Hepatocyte (in vitro differentiated cells): ENCODE data around the gene CX3CL1. TPM values are rescaled to one million over a fixed set of nuclear protein-coding genes. Genes with fewer than 3 reads are reported as not detected.

Source experiments
- DNase-seq: peaks from one replicate; pipeline ENCODE4 v3.0.0-alpha.2; 2016; ENCODE audit warnings: low spot score
- H2AFZ ChIP-seq: fragments of 200-600 bp; sonication (generic); 2 replicates; pipeline ENCODE4 v1.6.0; 2016; ENCODE audit warnings: antibody characterized with exemption, mild to moderate bottlenecking
- H3K27ac ChIP-seq: fragments of 200-600 bp; sonication (generic); 2 replicates; pipeline ENCODE4 v1.5.1; 2016; ENCODE audit warnings: mild to moderate bottlenecking
- H3K27me3 ChIP-seq: fragments of 200-600 bp; sonication (generic); 2 replicates; pipeline ENCODE4 v1.6.1; 2016
- H3K36me3 ChIP-seq: fragments of 200-600 bp; sonication (generic); replicated peaks from 2 replicates; pipeline ENCODE4 v1.5.1; 2016; ENCODE audit warnings: low read depth; ENCODE audit not compliant: insufficient read depth
- H3K4me1 ChIP-seq: fragments of 200-600 bp; sonication (generic); 2 replicates; pipeline ENCODE4 v1.5.1; 2016; ENCODE audit warnings: mild to moderate bottlenecking, moderate library complexity; ENCODE audit not compliant: insufficient read depth
- H3K4me2 ChIP-seq: fragments of 200-600 bp; sonication (generic); 2 replicates; pipeline ENCODE4 v1.6.0; 2016
- H3K4me3 ChIP-seq: fragments of 200-600 bp; sonication (generic); 2 replicates; pipeline ENCODE4 v1.5.1; 2016; ENCODE audit warnings: mild to moderate bottlenecking
- H3K79me2 ChIP-seq: fragments of 200-600 bp; sonication (generic); 2 replicates; pipeline ENCODE4 v1.6.0; 2017; ENCODE audit warnings: mild to moderate bottlenecking
- H3K9me2 ChIP-seq: fragments of 200-600 bp; sonication (generic); replicated peaks from 2 replicates; pipeline ENCODE4 v1.6.0; 2017; ENCODE audit warnings: mild to moderate bottlenecking; ENCODE audit not compliant: insufficient read depth
- H3K9me3 ChIP-seq: fragments of 200-600 bp; sonication (generic); 2 replicates; pipeline ENCODE4 v1.5.1; 2016; ENCODE audit warnings: low read depth, mild to moderate bottlenecking
- H4K20me1 ChIP-seq: fragments of 200-600 bp; sonication (generic); 2 replicates; pipeline ENCODE4 v1.6.0; 2016; ENCODE audit warnings: mild to moderate bottlenecking; ENCODE audit not compliant: insufficient read depth, poor library complexity, severe bottlenecking
- CTCF ChIP-seq: fragments of 200-600 bp; sonication (generic); IDR thresholded peaks from 2 replicates; pipeline ENCODE4 v1.5.1; 2016; ENCODE audit warnings: antibody characterized with exemption, mild to moderate bottlenecking; ENCODE audit not compliant: poor library complexity
- EZH2 ChIP-seq: fragments of 200-600 bp; sonication (generic); IDR thresholded peaks from 2 replicates; pipeline ENCODE4 v1.6.1; 2016; ENCODE audit warnings: antibody characterized with exemption, mild to moderate bottlenecking, borderline replicate concordance
- EZH2phosphoT487 ChIP-seq: fragments of 200-600 bp; sonication (generic); IDR thresholded peaks from one replicate; pipeline ENCODE4 v1.6.1; 2018; ENCODE audit warnings: antibody characterized with exemption, mild to moderate bottlenecking, low read depth, moderate library complexity; ENCODE audit not compliant: unreplicated experiment, severe bottlenecking
- WGBS: methylation state at CpG from one replicate; pipeline ENCODE4 v1.1.6; 2016; ENCODE audit warnings: low lambda C conversion rate; ENCODE audit errors: missing lambda C conversion rate; 5-methylcytosine and 5-hydroxymethylcytosine counted together
- polyA plus RNA-seq: library from polyadenylated mRNA; unstranded; fragments of >200 nt; fragmentation: Nextera tagmentation; extraction: Ambion mirVana; gene quantifications from 2 replicates; pipeline ENCODE4 v1.2.1, GENCODE V29; 2016
- small RNA-seq: library from RNA; depleted of rRNA; stranded (forward); fragments of <200 nt; gene quantifications from one replicate; pipeline ENCODE3, GENCODE V24; 2014
- total RNA-seq: library from RNA; depleted of rRNA; stranded (reverse); fragments of >200 nt; gene quantifications from 2 replicates; pipeline ENCODE4 v1.2.3, GENCODE V29; 2014

Gene CX3CL1
- total and polyA plus RNA-seq, 2 experiments from 2014 or later: 6.6 to 9.4 TPM

- peaks cover 5% of the 10 kb centered on the region for H3K36me3 ChIP-seq
- no peak overlapping the region for H2AFZ ChIP-seq
Measured at GRCh38 chr16:57434003-57434402, 61.7 kb downstream of the CX3CL1 start.

More at GRCh38 chr16:57434003-57434402, 61.7 kb downstream of the CX3CL1 start:
- H3K4me3 ChIP-seq: no peak overlapping the region
- WGBS: 94% methylated on average over 2 of the region's 2 CpGs
- H3K27ac ChIP-seq: no peak overlapping the region
- no peak for TF ChIP-seq EZH2
- no peak for TF ChIP-seq CTCF
- TF ChIP-seq EZH2phosphoT487: no peak
- no peak for DNase-seq
- no peaks in the 10 kb centered on the region for H3K27me3 ChIP-seq
- no peaks in the 10 kb centered on the region for H3K79me2 ChIP-seq
- H3K9me3 ChIP-seq: no peaks in the 10 kb centered on the region
- no peaks in the 10 kb centered on the region for H3K4me1 ChIP-seq
- H3K9me2 ChIP-seq: no peaks in the 10 kb centered on the region
- no peak overlapping the region for H3K4me2 ChIP-seq
- no peaks in the 10 kb centered on the region for H4K20me1 ChIP-seq

Small RNA genes within 50 kb of the gene (small RNA-seq; reads per million reads assigned to genes)
- gene AC108081.1: not detected

Other genes with a start within 250 kb of the CX3CL1 start
- gene PSME3IP1, start 186.5 kb upstream of the CX3CL1 start, total RNA-seq: 73.2 and 79.7 TPM in 2 replicates
- gene PSME3IP1, start 186.5 kb upstream of the CX3CL1 start, polyA plus RNA-seq: 62.6 and 64.2 TPM in 2 replicates
- gene RSPRY1, start 186.2 kb upstream of the CX3CL1 start, total RNA-seq: 52.7 and 57.5 TPM in 2 replicates
- gene RSPRY1, start 186.2 kb upstream of the CX3CL1 start, polyA plus RNA-seq: 42.3 and 52.7 TPM in 2 replicates
- 92.6 and 105 TPM in 2 replicates for gene ARL2BP, start 127.2 kb upstream of the CX3CL1 start, total RNA-seq
- gene ARL2BP, start 127.2 kb upstream of the CX3CL1 start, polyA plus RNA-seq: 102 and 104 TPM in 2 replicates
- gene PLLP, start 87.8 kb upstream of the CX3CL1 start, total RNA-seq: 42.3 and 49.5 TPM in 2 replicates
- gene PLLP, start 87.8 kb upstream of the CX3CL1 start, polyA plus RNA-seq: 31.0 and 38.7 TPM in 2 replicates
- 0.13 TPM in 1 of 2 replicates, not detected in the other for gene CCL22, start 13.7 kb upstream of the CX3CL1 start, total RNA-seq
- not detected in 2 replicates for gene CCL22, start 13.7 kb upstream of the CX3CL1 start, polyA plus RNA-seq
- gene CCL17, start 32.3 kb downstream of the CX3CL1 start, total RNA-seq: not detected in 2 replicates
- not detected in 2 replicates for gene CCL17, start 32.3 kb downstream of the CX3CL1 start, polyA plus RNA-seq
- 53.1 and 54.2 TPM in 2 replicates for gene CIAPIN1, start 74.9 kb downstream of the CX3CL1 start, total RNA-seq
- 53.7 and 56.1 TPM in 2 replicates for gene CIAPIN1, start 74.9 kb downstream of the CX3CL1 start, polyA plus RNA-seq
- gene COQ9, start 75.0 kb downstream of the CX3CL1 start, total RNA-seq: 57.1 and 61.9 TPM in 2 replicates
- gene COQ9, start 75.0 kb downstream of the CX3CL1 start, polyA plus RNA-seq: 63.2 and 81.5 TPM in 2 replicates
- 92.5 and 101 TPM in 2 replicates for gene POLR2C, start 90.2 kb downstream of the CX3CL1 start, total RNA-seq
- 49.0 and 56.6 TPM in 2 replicates for gene POLR2C, start 90.2 kb downstream of the CX3CL1 start, polyA plus RNA-seq
- 112 and 122 TPM in 2 replicates for gene DOK4, start 114.0 kb downstream of the CX3CL1 start, total RNA-seq
- gene DOK4, start 114.0 kb downstream of the CX3CL1 start, polyA plus RNA-seq: 96.3 and 106 TPM in 2 replicates
- 10.5 and 11.4 TPM in 2 replicates for gene CCDC102A, start 164.1 kb downstream of the CX3CL1 start, total RNA-seq
- gene CCDC102A, start 164.1 kb downstream of the CX3CL1 start, polyA plus RNA-seq: 13.1 and 17.2 TPM in 2 replicates
- 1.1 and 2.2 TPM in 2 replicates for gene ADGRG5, start 170.2 kb downstream of the CX3CL1 start, total RNA-seq
- 1.9 and 2.9 TPM in 2 replicates for gene ADGRG5, start 170.2 kb downstream of the CX3CL1 start, polyA plus RNA-seq